ENCODE data around the gene PNMA1.

GRCh38 chr14:73750531-73750901 is 36.3 kb upstream of the PNMA1 start:
- no peak for TF ChIP-seq TCF12 (IDR thresholded peaks at IDR 0.05)
- no peak for TF ChIP-seq TCF12 (CRISPR knock-in tag; IDR thresholded peaks at IDR 0.05)
- no peak for TF ChIP-seq ZNF703 (CRISPR knock-in tag; IDR thresholded peaks at IDR 0.05; ENCODE audit: borderline replicate concordance)
- no peak for TF ChIP-seq ZNF577 (CRISPR knock-in tag; IDR thresholded peaks at IDR 0.05; ENCODE audit: borderline replicate concordance, low read depth)
- TF ChIP-seq BHLHE40 (IDR thresholded peaks at IDR 0.05; ENCODE audit: low read length), result no peak
- no peak for TF ChIP-seq RORA (CRISPR knock-in tag; IDR thresholded peaks at IDR 0.05)
- TF ChIP-seq RCOR2 (CRISPR knock-in tag; IDR thresholded peaks at IDR 0.05), result no peak
- TF ChIP-seq, protein P1, sequence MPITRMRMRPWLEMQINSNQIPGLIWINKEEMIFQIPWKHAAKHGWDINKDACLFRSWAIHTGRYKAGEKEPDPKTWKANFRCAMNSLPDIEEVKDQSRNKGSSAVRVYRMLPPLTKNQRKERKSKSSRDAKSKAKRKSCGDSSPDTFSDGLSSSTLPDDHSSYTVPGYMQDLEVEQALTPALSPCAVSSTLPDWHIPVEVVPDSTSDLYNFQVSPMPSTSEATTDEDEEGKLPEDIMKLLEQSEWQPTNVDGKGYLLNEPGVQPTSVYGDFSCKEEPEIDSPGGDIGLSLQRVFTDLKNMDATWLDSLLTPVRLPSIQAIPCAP (CRISPR knock-in tag; IDR thresholded peaks at IDR 0.05; ENCODE audit: low read depth), result no peak

Data from HepG2 (cell line).